HepG2 (cell line): ENCODE results near the gene DRC7. TPM values are rescaled to one million over a fixed set of nuclear protein-coding genes. Genes with fewer than 3 reads are reported as not detected.

Experiments used
- ARNT2 ChIP-seq: sonication (generic); formaldehyde crosslinking; IDR thresholded peaks from 2 replicates; pipeline ENCODE4 v1.8.0; 2022; ENCODE audit warnings: mild to moderate bottlenecking, low read depth, missing genetic modification reagents, moderate library complexity
- FLYWCH1 ChIP-seq: sonication (generic); formaldehyde crosslinking; IDR thresholded peaks from 2 replicates; pipeline ENCODE4 v1.8.1; 2023; ENCODE audit warnings: mild to moderate bottlenecking, missing genetic modification reagents
- GLI4 ChIP-seq: sonication (generic); formaldehyde crosslinking; IDR thresholded peaks from 2 replicates; pipeline ENCODE4 v1.5.1; 2020; ENCODE audit warnings: missing genetic modification reagents, mild to moderate bottlenecking, moderate library complexity, borderline replicate concordance
- HDAC2 ChIP-seq: sonication (generic); formaldehyde crosslinking; IDR thresholded peaks from 2 replicates; pipeline ENCODE4 v1.4.0; 2020; ENCODE audit warnings: missing genetic modification reagents
- HNRNPK ChIP-seq: fragments of 200-400 bp; formaldehyde crosslinking; IDR thresholded peaks from 2 replicates; pipeline ENCODE4 v1.6.1; 2018; ENCODE audit warnings: low read length, low read depth, moderate library complexity, mild to moderate bottlenecking; ENCODE audit not compliant: poor library complexity, severe bottlenecking
- KDM5A ChIP-seq: fragments of 200-600 bp; sonication (generic); IDR thresholded peaks from 2 replicates; pipeline ENCODE4 v1.7.0; 2018; ENCODE audit warnings: antibody characterized with exemption, mild to moderate bottlenecking, low read length, borderline replicate concordance
- MTF1 ChIP-seq: sonication (generic); formaldehyde crosslinking; IDR thresholded peaks from 2 replicates; pipeline ENCODE4 v1.5.0; 2020; ENCODE audit warnings: missing genetic modification reagents
- PHF5A ChIP-seq: IDR thresholded peaks from one replicate; pipeline ENCODE4 v1.6.1; 2018; ENCODE audit warnings: low read depth, missing genetic modification reagents; ENCODE audit not compliant: unreplicated experiment
- SNAPC2 ChIP-seq: sonication (generic); formaldehyde crosslinking; IDR thresholded peaks from 2 replicates; pipeline ENCODE4 v1.8.1; 2022; ENCODE audit warnings: mild to moderate bottlenecking, missing genetic modification reagents
- SP4 ChIP-seq: sonication (generic); formaldehyde crosslinking; IDR thresholded peaks from 2 replicates; pipeline ENCODE4 v1.8.1; 2023; ENCODE audit warnings: mild to moderate bottlenecking, missing genetic modification reagents
- YY1 ChIP-seq: IDR thresholded peaks from 2 replicates; pipeline ENCODE4 v1.6.1; 2011; ENCODE audit warnings: low read length, low read depth, moderate library complexity, mild to moderate bottlenecking; ENCODE audit not compliant: insufficient read depth, insufficient replicate concordance
- polyA plus RNA-seq, 8 experiments: library from polyadenylated mRNA; depleted of rRNA in 3 of 8; stranded (reverse) in 7 of 8; unstranded in 1 of 8; fragments of >200 nt; fragmentation: Illumina TruSeq in 4 of 8; extraction: Trizol in 4 of 8; gene quantifications; 2 replicates each; pipeline versions ENCODE4 v1.2.1 to v1.2.3, GENCODE V29; 2011 to 2016; ENCODE audit warnings: low read depth in 4 of 8, missing spikeins in 1 of 8, mixed read lengths in 1 of 8; ENCODE audit not compliant: insufficient read depth in 1 of 8
- total RNA-seq, 5 experiments: library from RNA; depleted of rRNA; stranded (reverse); fragments of >200 nt; fragmentation: Illumina TruSeq; extraction: Trizol; gene quantifications; 2 replicates each; pipeline ENCODE4 v1.2.3, GENCODE V29; 2016; ENCODE audit warnings: low read depth in 1 of 5
- TF ChIP-seq, protein P1 (sequence below): sonication (generic); formaldehyde crosslinking; IDR thresholded peaks from 2 replicates; pipeline ENCODE4 v1.5.0; 2020; ENCODE audit warnings: mild to moderate bottlenecking, missing genetic modification reagents, borderline replicate concordance
- TF ChIP-seq, protein P2 (sequence below): IDR thresholded peaks from 2 replicates; pipeline ENCODE4 v1.6.1; 2016; ENCODE audit warnings: mild to moderate bottlenecking
- TF ChIP-seq, protein P3 (sequence below): sonication (generic); formaldehyde crosslinking; IDR thresholded peaks from 2 replicates; pipeline ENCODE4; 2020; ENCODE audit warnings: missing genetic modification reagents, mild to moderate bottlenecking, borderline replicate concordance
- TF ChIP-seq, protein P4 (sequence below): IDR thresholded peaks from 2 replicates; pipeline ENCODE4 v1.6.1; 2016

Gene DRC7
- total and polyA plus RNA-seq, 2 of the 13 experiments (the other 11 are each of a cell fraction or from before 2014, with no cell fraction given) = 2.7 to 3.4 TPM

DNA sequence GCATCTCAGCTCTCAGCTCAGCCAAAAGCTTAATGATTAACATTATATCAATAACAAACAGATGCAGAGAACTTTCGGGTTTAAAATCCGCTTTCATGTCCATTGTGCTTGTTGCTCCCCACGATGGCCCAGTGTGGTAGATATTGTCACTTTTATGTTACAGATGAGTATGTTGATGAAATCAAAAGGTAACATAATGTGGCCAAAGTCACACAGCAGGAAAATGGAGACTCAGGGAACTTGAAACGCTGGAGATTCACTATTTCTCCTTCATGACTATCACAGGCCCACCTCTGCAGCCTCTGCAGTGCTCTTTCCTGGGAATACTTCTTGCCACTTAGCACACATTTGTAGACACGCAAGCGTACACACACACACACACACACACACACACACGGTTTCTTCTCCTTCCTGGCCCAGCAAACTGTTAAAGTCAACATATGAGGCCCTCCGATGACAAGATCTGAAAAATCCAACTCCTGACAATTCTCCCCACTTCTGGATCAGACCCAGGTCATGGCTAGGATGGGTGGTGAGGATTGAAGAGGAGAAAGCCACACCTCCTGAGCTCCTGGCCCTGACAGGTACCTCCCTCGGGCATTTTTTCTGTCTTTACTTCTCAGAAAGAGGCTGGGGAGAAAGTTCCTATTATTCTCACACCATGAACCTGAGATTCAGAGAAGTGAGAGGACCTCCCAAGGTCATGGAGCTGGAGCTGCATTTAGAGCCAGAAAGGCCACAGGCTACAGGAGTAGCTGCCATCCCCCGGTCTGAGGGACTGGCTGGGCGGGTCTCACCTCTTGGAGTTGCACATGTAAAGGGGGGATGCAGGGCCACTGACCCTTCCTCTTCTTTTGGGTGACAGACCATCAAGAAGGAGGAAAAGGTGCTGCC lies 9.7 kb downstream of the DRC7 start (continued):
- TF ChIP-seq, protein P1, sequence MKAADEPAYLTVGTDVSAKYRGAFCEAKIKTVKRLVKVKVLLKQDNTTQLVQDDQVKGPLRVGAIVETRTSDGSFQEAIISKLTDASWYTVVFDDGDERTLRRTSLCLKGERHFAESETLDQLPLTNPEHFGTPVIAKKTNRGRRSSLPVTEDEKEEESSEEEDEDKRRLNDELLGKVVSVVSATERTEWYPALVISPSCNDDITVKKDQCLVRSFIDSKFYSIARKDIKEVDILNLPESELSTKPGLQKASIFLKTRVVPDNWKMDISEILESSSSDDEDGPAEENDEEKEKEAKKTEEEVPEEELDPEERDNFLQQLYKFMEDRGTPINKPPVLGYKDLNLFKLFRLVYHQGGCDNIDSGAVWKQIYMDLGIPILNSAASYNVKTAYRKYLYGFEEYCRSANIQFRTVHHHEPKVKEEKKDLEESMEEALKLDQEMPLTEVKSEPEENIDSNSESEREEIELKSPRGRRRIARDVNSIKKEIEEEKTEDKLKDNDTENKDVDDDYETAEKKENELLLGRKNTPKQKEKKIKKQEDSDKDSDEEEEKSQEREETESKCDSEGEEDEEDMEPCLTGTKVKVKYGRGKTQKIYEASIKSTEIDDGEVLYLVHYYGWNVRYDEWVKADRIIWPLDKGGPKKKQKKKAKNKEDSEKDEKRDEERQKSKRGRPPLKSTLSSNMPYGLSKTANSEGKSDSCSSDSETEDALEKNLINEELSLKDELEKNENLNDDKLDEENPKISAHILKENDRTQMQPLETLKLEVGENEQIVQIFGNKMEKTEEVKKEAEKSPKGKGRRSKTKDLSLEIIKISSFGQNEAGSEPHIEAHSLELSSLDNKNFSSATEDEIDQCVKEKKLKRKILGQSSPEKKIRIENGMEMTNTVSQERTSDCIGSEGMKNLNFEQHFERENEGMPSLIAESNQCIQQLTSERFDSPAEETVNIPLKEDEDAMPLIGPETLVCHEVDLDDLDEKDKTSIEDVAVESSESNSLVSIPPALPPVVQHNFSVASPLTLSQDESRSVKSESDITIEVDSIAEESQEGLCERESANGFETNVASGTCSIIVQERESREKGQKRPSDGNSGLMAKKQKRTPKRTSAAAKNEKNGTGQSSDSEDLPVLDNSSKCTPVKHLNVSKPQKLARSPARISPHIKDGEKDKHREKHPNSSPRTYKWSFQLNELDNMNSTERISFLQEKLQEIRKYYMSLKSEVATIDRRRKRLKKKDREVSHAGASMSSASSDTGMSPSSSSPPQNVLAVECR (CRISPR knock-in tag) = peak; percentile 49; the same call in 1 of the 2 replicates
- TF ChIP-seq HDAC2 (peak; percentile 63), KDM5A (peak; percentile 40; the same call in 1 of the 2 replicates), YY1 (no peak), GLI4 (CRISPR knock-in tag) (0 out of 2 replicates have a peak, but pooled peaks have one; percentile 35), FLYWCH1 (CRISPR knock-in tag) (no peak), HNRNPK (no peak), SP4 (CRISPR knock-in tag) (no peak), MTF1 (CRISPR knock-in tag) (no peak), PHF5A (CRISPR knock-in tag) (peak; percentile 35), SNAPC2 (CRISPR knock-in tag) (no peak; the same call in 1 of the 2 replicates), ARNT2 (CRISPR knock-in tag) (no peak; the same call in 1 of the 2 replicates)
- TF ChIP-seq, protein P2, sequence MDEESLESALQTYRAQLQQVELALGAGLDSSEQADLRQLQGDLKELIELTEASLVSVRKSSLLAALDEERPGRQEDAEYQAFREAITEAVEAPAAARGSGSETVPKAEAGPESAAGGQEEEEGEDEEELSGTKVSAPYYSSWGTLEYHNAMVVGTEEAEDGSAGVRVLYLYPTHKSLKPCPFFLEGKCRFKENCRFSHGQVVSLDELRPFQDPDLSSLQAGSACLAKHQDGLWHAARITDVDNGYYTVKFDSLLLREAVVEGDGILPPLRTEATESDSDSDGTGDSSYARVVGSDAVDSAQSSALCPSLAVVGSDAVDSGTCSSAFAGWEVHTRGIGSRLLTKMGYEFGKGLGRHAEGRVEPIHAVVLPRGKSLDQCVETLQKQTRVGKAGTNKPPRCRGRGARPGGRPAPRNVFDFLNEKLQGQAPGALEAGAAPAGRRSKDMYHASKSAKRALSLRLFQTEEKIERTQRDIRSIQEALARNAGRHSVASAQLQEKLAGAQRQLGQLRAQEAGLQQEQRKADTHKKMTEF = peak; percentile 61
- TF ChIP-seq, protein P3, sequence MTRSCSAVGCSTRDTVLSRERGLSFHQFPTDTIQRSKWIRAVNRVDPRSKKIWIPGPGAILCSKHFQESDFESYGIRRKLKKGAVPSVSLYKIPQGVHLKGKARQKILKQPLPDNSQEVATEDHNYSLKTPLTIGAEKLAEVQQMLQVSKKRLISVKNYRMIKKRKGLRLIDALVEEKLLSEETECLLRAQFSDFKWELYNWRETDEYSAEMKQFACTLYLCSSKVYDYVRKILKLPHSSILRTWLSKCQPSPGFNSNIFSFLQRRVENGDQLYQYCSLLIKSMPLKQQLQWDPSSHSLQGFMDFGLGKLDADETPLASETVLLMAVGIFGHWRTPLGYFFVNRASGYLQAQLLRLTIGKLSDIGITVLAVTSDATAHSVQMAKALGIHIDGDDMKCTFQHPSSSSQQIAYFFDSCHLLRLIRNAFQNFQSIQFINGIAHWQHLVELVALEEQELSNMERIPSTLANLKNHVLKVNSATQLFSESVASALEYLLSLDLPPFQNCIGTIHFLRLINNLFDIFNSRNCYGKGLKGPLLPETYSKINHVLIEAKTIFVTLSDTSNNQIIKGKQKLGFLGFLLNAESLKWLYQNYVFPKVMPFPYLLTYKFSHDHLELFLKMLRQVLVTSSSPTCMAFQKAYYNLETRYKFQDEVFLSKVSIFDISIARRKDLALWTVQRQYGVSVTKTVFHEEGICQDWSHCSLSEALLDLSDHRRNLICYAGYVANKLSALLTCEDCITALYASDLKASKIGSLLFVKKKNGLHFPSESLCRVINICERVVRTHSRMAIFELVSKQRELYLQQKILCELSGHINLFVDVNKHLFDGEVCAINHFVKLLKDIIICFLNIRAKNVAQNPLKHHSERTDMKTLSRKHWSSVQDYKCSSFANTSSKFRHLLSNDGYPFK (CRISPR knock-in tag) = peak; percentile 34; the same call in 1 of the 2 replicates
- TF ChIP-seq, protein P4, sequence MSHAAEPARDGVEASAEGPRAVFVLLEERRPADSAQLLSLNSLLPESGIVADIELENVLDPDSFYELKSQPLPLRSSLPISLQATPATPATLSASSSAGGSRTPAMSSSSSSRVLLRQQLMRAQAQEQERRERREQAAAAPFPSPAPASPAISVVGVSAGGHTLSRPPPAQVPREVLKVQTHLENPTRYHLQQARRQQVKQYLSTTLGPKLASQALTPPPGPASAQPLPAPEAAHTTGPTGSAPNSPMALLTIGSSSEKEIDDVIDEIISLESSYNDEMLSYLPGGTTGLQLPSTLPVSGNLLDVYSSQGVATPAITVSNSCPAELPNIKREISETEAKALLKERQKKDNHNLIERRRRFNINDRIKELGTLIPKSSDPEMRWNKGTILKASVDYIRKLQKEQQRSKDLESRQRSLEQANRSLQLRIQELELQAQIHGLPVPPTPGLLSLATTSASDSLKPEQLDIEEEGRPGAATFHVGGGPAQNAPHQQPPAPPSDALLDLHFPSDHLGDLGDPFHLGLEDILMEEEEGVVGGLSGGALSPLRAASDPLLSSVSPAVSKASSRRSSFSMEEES = peak; percentile 12; the same call in 1 of the 2 replicates
